GM18867 (cell line): ENCODE data around the gene GLMN.
"Not testable (repeated sequence)": the region's sequence is repeated elsewhere in the genome, so short reads cannot be mapped to it uniquely, and the experiment has no call there.

Experiments used
- ATAC-seq: cut with Tn5 transposase; IDR thresholded peaks from one replicate; pipeline ENCODE4 v1.9.1; 2021; ENCODE audit warnings: mild to moderate bottlenecking, moderate library complexity; ENCODE audit not compliant: unreplicated experiment

The GLMN gene

DNA sequence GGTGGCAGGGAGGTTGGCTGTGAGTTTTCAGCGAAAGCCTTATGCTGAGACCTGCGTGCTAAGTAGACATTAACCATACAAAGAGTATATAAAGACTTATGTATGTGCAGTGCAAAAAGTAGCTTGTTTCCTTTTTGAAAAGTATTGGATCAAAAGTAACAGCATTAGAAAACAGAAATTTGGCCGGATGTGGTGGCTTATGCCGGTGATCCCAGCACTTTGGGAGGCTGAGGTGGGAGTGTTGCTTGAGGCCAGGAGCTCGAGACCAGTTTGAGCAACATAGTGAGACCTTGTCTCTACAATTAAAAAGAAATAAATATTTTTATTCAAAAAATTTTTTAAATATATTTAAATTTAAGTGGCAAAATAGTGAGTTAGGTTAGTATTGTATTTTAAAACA lies 2.2 kb upstream of the GLMN start:
- no peak for ATAC-seq

DNA sequence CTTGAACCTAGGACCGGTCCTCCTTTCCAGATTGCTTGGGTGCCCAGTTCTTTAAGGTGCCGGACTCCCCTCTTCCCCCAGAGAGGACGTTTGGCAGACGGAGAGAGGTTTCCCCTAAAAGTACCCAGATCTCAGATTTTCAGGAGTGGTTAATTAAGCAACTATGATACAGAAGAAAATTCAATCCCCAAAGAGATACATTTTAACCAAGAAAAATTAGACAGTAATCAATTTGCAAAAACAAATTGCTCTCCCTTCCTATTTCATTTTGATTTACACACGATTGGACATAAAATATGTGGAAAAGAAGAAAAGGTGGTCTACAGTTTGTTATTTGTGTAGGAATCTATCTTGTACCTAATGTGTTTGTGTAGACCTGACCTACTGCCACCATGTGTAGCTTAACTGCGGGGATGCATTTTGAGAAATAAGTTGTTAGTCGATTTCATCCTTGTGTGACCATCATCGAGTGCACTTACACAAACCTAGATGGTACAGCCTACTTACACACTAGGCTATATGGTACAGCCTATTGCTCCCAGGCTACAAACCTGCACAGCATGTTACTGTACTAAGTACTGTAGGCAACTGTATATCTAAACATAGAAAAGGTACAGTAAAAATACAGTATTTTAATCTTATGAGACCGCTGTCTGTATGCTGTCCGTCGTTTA lies 827 bp upstream of the GLMN start:
- ATAC-seq = no peak

DNA sequence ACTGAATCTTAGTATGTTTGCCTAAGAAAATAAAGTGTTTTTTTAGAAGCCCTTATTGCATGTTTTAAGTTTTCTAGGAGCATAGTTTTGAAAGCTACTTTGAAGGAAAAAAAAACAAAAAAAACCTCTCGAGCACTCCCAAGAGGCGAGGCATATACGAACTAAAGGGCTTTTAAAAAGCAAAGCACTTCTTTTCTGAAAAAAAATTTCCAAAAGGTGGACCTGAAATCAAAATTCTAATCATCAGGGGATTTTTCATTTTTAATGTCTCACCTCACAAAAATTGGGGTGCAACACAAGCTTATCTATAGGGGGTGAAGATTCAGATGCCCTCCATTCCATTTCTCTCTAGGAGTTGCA lies 594 bp downstream of the GLMN start:
- ATAC-seq = no peak

DNA sequence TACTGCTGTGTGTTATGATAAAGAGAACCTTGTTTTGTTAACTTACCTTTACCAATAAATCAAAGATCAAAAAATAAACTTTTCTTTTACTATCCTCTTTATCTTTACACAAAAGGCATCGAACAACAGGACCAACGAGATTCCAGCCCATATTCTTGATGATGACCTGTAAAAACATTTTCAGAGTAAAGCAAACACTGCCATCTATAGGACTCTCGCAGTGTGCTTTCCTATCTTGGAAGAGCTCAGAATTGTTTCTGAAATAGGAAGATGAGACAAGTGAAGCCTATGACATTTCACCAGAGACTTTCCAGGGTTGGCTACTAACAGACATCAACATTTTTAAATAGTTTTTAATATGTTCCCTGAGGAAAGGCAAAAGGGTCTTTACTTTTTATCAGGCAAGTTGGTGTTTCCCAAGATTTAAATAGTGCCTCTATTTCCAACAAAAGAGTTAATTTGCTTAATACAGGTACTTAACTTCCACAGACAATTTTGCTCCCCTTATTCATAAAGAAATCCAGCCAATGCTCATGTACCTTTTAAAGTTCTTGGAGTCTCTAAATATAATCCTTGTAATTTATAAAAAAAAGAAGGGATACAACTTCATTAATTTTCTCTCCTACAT lies 7.3 kb downstream of the GLMN start:
- ATAC-seq = no peak

DNA sequence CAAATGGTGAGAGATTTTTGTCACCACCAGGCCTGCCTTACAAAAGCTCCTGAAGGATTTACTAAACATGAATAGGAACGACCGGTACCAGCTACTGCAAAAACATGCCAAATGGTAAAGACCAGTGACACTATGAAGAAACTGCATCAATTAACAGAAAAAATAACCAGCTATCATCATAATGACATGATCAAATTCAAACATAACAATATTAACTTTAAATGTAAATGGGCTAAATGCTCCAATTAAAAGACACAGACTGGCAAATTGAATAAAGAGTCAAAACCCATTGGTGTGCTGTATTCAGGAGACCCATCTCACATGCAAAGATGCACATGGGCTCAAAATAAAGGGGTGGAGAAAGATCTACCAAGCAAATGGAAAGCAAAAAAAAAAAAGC lies 17.4 kb downstream of the GLMN start:
- not testable (repeated sequence) for ATAC-seq

DNA sequence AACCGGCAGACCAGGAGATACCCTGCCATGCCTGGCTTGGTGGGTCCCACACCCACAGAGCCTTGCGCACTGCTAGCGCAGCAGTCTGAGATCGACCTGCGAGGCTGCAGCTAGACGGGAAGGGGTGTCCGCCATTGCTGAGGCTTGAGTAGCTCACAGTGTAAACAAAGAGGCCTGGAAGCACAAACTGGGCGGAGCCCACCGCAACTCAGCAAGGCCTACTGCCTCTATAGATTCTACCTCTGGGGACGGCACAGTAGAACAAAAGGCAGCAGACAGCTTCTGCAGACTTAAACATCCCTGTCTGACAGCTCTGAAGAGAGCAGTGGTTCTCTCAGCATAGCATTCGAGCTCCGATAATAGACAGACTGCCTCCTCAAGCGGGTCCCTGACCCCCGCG lies 19.0 kb downstream of the GLMN start:
- ATAC-seq = not testable (repeated sequence)

DNA sequence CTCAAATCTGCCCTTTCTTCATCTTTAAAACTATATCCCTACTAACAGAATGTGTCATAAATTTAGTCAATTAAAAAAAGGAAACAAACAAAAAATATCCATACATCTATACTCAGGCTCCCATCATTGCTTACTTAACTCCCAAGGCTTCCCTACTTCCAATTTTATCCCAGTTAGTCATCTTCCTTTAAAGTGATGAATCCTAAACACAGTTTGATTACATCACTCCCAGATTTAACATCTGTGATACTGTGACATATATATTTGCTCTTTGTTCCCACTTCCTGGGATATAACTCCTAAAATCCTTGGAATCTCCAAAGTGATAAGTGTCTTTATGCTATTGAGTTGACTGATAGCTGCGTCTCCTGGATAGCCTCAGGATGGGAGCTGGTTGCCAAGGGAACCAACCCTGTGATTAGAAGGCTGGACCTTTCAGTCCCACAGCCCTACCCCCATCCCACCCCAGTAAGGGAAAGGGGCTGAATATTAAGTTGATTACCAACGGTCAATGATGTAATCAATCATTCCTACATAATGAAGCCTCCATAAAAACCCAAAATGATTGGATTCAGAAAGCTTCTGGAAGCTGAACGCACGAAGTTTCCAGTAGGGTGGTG lies 21.6 kb downstream of the GLMN start:
- no peak for ATAC-seq

DNA sequence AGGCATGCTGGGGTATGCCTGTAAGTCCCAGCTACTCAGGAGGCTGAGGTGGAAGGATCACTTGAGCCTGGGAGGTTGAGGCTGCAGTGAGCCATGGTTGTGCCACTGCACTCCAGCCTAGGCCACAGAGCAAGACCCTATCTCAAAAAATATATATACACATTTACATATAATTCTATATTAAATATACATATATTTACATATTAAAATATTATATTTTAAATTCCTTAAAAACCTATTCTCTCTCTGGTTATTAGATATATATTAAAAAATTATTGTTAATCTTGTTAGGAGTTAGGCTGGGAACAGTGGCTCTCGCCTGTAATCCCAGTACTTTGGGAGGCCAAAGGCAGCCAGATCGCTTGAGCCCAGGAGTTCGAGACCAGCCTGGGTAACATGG lies 22.7 kb downstream of the GLMN start:
- no peak for ATAC-seq

DNA sequence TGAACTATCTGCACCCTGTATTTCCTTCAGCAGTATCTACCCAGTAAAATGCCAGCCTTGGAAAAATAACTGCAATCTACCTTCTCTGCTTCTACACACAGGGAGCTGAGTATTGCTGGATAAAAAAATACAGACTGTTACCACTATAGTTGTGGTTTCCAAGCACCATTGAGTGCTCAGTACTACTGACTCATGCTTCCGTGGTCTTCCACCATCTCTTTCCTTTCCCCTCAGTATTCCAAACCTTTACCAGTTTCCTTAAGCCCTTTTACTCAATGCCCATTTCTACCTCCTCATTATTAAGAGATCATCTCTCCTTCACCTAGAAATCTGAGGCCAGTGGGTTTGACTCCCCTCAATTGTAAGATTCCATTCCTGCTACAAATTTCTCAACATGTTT lies 23.8 kb downstream of the GLMN start:
- ATAC-seq = no peak

DNA sequence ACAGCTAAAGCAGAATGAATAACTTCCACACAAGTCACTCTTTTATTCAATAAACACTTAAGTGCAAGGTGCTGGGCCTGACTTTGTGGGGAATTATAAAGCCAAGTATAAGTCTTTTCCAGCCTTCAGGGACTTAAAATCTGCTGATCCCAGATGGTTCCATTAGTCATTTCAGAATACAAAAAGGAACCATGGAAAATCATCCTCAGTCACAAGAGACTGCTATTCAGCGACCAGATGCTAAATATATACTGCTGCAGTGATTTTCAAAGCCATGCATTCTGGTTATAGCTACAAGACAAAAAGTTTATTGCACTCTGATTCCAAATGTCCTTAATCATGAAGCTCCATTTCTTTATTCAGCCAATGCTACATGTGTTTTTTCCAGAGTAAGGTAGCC lies 25.7 kb downstream of the GLMN start:
- ATAC-seq = no peak

DNA sequence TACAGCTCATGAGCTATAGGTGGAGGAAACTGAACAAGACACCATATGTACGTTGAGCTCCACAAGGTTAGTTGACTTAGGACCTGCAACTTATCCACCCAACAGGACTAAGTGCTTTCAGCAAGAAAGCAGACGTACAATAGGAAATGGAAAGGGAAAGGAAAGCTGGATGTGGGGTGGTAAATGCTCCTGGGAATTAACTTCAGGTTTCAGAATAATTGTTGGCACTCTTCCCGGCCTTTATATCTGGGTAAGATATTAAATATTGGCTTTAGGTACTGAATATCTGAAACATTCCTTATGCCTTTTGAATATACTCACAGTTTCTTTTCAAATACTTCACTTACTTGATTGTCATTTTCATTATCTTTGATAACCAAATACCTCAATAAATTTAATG lies 36.3 kb downstream of the GLMN start:
- ATAC-seq = no peak

DNA sequence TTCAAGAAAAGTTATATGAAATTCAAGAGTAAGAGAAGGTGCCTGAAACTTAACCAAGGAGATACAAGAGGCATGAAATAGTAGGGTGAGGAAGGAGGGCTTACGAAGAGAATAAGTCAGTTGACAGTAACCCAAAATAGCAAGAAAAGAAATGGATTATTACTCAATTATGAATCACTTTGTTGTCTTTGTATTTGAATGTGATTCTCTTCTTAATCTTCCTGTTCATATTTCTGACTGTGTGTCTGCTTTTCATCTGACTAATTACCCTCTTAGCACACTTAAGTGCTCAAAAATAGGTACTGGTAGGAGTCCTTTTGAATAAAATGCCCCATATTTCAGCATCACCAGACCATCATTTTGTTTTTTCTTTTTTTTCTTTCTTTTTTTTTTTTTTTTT lies 39.4 kb downstream of the GLMN start:
- ATAC-seq = no peak

DNA sequence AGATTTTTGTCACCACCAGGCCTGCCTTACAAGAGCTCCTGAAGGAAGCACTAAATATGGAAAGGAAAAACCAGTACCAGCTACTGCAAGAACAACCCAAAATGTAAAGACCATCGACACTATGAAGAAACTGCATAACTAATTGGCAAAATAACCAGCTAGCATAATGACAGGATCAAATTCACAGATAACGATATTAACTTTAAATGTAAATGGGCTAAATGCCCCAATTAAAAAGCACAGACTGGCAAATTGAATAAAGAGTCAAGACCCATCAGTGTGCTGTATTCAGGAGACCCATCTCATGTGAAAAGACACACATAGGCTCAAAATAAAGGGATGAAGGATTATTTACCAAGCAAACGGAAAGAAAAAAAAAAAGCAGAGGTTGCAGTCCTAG lies 44.1 kb downstream of the GLMN start:
- not testable (repeated sequence) for ATAC-seq

DNA sequence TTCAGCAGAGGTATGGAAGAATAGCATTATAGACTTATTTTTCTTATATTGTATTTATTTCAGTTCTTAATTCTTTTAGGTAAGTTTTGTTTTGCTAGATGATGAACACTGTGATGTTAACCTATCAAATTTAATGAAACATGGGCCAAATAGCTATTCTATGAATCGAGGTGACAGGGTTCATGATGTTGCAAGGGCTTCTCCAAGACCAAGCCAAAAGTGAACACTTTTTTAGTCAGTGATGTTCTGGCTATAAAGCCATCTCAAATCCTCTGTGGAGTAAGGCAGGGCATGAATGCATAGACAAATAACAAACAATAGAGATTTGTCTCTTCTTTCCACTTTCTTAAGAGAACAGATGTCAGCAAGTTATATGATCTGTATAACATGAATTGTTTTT lies 54.4 kb downstream of the GLMN start:
- no peak for ATAC-seq

DNA sequence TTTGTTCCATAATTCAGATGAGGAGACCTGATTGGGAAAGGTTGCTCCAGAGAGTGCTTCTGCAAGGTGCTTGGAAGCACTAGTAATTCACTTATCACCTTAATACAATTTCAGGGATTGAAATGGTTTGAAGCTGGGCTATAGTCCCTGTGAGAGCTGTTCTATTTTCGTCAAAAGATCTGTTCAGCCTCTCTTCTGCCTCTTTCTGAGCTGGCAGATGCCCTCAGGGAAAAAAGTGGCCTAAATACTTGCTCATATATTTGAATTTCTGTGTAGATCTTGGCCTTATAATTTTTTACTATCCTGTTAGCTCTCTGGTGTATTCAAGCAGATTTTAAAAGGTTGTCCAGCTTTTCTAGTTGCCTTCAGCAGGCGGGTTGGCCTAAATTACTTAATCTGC lies 58.8 kb downstream of the GLMN start:
- no peak for ATAC-seq

DNA sequence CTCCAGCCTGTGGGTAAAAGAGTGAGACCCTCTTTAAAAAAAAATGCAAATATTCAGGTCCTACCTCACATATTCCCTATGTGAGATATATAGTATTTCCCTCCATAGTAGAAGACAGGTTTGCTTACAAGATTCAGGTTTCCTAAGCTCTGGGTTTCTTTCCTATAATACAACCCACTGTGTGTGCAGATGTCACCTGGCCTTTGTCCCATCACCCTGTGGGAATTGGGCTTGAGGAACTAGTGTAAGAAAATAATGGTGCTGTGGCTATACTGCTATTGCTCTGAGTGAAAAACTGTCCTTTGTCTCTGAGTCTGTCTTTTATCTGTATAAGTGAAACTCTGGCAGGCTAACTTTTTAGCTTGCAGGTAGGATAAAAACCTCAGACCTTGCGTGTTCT lies 68.1 kb downstream of the GLMN start:
- no peak for ATAC-seq

DNA sequence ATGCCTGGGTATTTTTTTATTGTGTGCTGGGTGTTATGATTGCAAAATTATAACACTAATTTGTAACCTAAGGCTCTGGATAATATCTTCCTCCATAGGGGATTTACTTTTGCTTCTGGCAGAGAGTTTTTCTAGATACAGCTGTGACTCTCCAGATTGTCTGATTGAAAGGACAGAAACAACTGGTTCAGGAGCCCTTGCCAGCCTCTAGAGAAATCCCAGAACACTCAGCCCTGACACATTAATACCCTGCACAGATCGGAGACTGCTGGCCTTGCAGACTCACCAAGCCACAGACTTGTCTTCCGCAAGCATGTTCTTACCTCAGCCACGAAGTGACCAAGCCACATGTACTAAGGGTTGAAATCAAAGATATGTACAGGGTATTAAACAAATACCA lies 70.4 kb downstream of the GLMN start:
- ATAC-seq = no peak

DNA sequence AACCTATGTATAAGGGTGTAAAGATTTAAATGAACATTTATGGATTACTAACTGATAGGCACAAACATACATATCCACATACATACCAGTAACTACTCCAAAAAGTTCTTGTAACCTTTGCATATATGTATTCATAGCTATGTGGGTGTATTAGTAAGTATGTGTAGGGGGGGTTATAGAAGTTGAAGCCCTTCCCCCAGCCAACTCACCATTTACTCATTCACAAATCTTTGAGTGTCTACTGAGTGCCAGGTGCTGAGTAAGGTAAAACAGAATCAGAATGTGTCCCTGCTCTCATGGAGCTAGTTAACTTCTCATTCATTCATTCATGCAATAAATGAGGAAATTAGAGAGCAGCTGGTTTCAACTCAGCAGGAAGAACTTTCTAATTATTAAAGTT lies 79.8 kb downstream of the GLMN start:
- ATAC-seq = no peak

DNA sequence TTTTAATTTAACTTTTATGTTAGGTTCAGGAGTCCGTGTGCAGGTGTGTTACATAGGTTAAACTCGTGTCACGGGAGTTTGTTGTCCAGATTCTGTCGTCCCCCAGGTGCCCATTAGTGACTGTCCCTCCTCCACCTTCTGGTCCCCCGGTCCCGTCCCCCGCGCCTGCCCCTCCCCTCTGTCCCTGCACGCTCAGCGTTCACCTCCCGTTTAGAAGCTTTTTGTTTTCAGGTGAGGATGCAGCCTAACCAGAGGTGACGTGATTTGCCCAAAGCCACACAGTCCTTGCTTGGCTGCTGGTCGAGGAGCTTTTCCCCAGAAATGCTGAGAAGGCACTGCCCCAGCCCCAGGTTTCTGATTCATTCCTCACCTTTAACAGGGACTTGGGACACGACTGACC lies 80.2 kb downstream of the GLMN start:
- no peak for ATAC-seq

DNA sequence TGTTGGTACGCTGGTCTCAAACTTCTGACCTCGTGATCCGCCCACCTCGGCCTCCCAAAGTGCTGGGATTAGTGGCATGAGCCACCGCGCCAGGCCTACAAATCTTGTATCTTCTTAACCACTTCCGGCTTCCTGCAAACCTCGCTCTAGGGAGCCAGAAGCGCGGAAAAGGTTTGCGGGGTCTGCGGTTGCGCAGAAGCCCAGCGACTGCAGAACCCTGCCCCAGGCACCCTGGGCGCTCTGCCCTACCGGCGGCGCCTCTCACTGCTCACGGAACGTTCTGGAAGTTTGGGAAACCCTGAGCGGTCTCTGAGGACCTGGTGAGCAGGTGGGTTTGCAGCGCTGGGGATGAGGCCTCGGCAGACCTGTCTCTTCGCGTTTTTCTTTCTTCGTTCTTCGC lies 81.1 kb downstream of the GLMN start, which contains the start of gene C1orf146:
Gene C1orf146 (plus strand): TSS at position 195 of the 400 bp plus-strand sequence. CDS start 13,506 bp downstream, outside the sequence.
- ATAC-seq = no peak

DNA sequence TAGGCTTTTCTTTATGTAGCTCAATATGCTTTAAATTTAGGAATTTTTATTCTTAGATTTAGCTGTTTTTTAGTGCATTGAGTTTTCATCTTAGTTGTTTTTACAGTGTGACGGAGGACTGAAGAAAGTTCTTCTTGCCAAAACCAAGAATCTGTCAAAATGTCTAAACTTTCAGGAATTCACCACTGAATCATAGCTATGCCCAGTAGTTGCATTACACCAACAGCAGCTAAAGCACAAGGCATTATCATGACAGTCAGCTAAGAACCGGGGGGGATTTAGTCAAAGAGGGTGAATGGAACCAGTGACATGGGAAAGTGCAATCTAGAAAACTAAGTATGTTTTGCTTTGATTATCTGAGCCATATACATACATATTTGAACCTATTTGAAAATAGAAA lies 87.6 kb downstream of the GLMN start:
- no peak for ATAC-seq

DNA sequence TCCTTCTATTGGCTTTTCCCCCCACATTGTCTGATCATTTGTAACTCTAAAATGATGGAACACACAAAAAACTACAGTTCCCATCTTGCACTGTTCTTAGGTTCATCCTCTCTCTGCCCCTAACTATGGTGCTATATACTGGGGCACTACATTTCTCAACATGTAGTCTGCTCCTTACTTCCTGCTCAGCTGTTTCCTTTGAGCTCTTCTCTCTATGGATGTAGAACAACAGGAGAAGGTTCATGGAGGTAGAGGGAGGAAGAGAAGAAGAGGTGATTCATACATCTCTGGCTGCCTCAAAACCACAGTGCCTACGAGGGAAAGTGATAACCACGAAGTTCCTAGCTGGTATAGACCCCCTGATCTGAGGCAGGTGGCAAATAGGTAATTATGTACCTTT lies 88.1 kb downstream of the GLMN start:
- ATAC-seq = no peak

DNA sequence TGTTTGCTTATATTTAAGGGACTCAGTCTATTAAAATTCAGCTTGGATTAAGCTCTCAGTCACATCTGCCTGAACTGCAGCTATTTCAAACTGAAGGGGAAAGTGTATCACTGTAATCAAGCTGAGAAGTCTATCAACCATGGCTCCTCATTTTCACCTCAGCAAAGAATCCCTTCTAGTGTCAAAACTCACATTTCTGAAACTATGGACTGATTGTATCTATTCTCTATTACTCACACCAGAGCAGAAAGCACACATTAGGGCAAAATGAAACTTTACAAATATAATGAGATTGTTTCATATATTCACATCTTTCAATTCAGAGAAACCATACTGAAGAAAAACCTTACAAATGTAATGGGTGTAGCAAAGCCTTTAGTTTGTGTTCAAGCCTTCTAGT lies 95.7 kb downstream of the GLMN start:
- ATAC-seq = no peak
